Stromal cell of bone marrow (primary cell): ENCODE data around the gene FNDC3B.

Experiments used
- DNase-seq: peaks from one replicate; pipeline ENCODE4 v3.0.0-alpha.2; 2012; ENCODE audit warnings: low read depth

Gene FNDC3B

GRCh38 chr3:172311217-172311616, 271.8 kb downstream of the FNDC3B start:
- no peak for DNase-seq

GRCh38 chr3:172312001-172312400, 272.6 kb downstream of the FNDC3B start:
- DNase-seq, result no peak

- DNase-seq, result no peak
Measured at GRCh38 chr3:172312711-172313110, 273.3 kb downstream of the FNDC3B start.

- DNase-seq, result no peak
Measured at GRCh38 chr3:172313671-172314070, 274.3 kb downstream of the FNDC3B start.

- DNase-seq, result no peak
Measured at GRCh38 chr3:172314591-172315160, 275.3 kb downstream of the FNDC3B start.

GRCh38 chr3:172315401-172316091, 276.2 kb downstream of the FNDC3B start:
- DNase-seq, result peak; percentile 33

- no peak for DNase-seq
Measured at GRCh38 chr3:172316758-172317157, 277.4 kb downstream of the FNDC3B start.

GRCh38 chr3:172317481-172317880, 278.1 kb downstream of the FNDC3B start:
- DNase-seq, result no peak

- DNase-seq, result peak; percentile 96
Measured at GRCh38 chr3:172317984-172318383, 278.6 kb downstream of the FNDC3B start.

- no peak for DNase-seq
Measured at GRCh38 chr3:172319595-172319994, 280.2 kb downstream of the FNDC3B start.

GRCh38 chr3:172320468-172320867, 281.1 kb downstream of the FNDC3B start:
- DNase-seq, result no peak

- peak; percentile 57 for DNase-seq
Measured at GRCh38 chr3:172321035-172321434, 281.7 kb downstream of the FNDC3B start.

GRCh38 chr3:172323894-172324610, 284.7 kb downstream of the FNDC3B start:
- peak; percentile 51 for DNase-seq

- no peak for DNase-seq
Measured at GRCh38 chr3:172324611-172325203, 285.3 kb downstream of the FNDC3B start.

- DNase-seq, result no peak
Measured at GRCh38 chr3:172325461-172325860, 286.1 kb downstream of the FNDC3B start.

GRCh38 chr3:172326993-172327392, 287.6 kb downstream of the FNDC3B start:
- no peak for DNase-seq

GRCh38 chr3:172328282-172328681, 288.9 kb downstream of the FNDC3B start:
- no peak for DNase-seq

GRCh38 chr3:172329070-172329469, 289.7 kb downstream of the FNDC3B start:
- no peak for DNase-seq

- DNase-seq, result no peak
Measured at GRCh38 chr3:172330413-172330812, 291.0 kb downstream of the FNDC3B start.

GRCh38 chr3:172332256-172333041, 293.1 kb downstream of the FNDC3B start:
- no peak for DNase-seq

- no peak for DNase-seq
Measured at GRCh38 chr3:172333042-172333377, 293.6 kb downstream of the FNDC3B start.
